B cell (primary cell): ENCODE results near the gene RCN1. TPM values are rescaled to one million over a fixed set of nuclear protein-coding genes. Genes with fewer than 3 reads are reported as not detected.

Experiments used
- ATAC-seq: fragments of 200-7000 bp; cut with Tn5 transposase; one replicate; pipeline ENCODE4 v1.10.0; 2021; ENCODE audit warnings: low read depth, mild to moderate bottlenecking, moderate number of reproducible peaks, moderate library complexity
- CTCF ChIA-PET: fragments of 350-600 bp; sonication (Branson Sonifier 250); formaldehyde crosslinking; loops from one replicate; lab custom pipeline; 2021; ENCODE audit warnings: antibody characterized with exemption, inconsistent platforms; lab: Charles Lee
- POLR2A ChIA-PET: fragments of 350-600 bp; sonication (Branson Sonifier 250); formaldehyde crosslinking; loops from one replicate; lab custom pipeline; 2021; ENCODE audit warnings: antibody characterized with exemption; lab: Charles Lee
- DNase-seq: peaks from one replicate; pipeline ENCODE4 v3.0.0; 2013
- H2AFZ ChIP-seq: 2 replicates; pipeline ENCODE4 v1.6.1; 2012; ENCODE audit warnings: mild to moderate bottlenecking, low read depth, low read length; ENCODE audit not compliant: insufficient read depth, poor library complexity, severe bottlenecking
- H3K27ac ChIP-seq, 2 donors: 1 replicate in 1 of 2; 2 replicates in 1 of 2; pipeline ENCODE4 v1.5.1; 2012 to 2013; ENCODE audit warnings: low read length in 2 of 2, mild to moderate bottlenecking in 2 of 2, moderate library complexity in 1 of 2
- H3K27me3 ChIP-seq, 4 experiments: fragments of 200-600 bp in 1 of 4; sonication (generic) in 1 of 4; replicated peaks in 1 of 4; 1 replicate in 2 of 4; 2 replicates in 2 of 4; pipeline versions ENCODE4 v1.6.1 to v1.7.0; 2013 to 2016; ENCODE audit warnings: low read length in 3 of 4, mild to moderate bottlenecking in 2 of 4, mixed read lengths in 1 of 4, moderate library complexity in 1 of 4; ENCODE audit not compliant: insufficient read depth in 4 of 4, control insufficient read depth in 3 of 4; ENCODE audit errors: control extremely low read depth in 1 of 4
- H3K36me3 ChIP-seq, 2 experiments: replicated peaks in 1 of 2; 1 replicate in 1 of 2; 2 replicates in 1 of 2; pipeline versions ENCODE4 v1.6.1 to v1.7.1; 2013; ENCODE audit warnings: low read length in 1 of 2; ENCODE audit not compliant: insufficient read depth in 2 of 2, control insufficient read depth in 1 of 2; ENCODE audit errors: control extremely low read depth in 1 of 2, extremely low read depth in 1 of 2
- H3K4me1 ChIP-seq, 2 donors: fragments of 200-600 bp in 1 of 2; sonication (generic) in 1 of 2; 1 replicate in 1 of 2; 2 replicates in 1 of 2; pipeline versions ENCODE4 v1.5.1 to v1.6.1; 2013 to 2017; ENCODE audit warnings: low read length in 2 of 2; ENCODE audit not compliant: control insufficient read depth in 2 of 2, insufficient read depth in 2 of 2
- H3K4me2 ChIP-seq: replicated peaks from 2 replicates; pipeline ENCODE3; 2012; ENCODE audit warnings: mild to moderate bottlenecking, low read depth, low read length; ENCODE audit not compliant: poor library complexity, severe bottlenecking
- H3K4me3 ChIP-seq, 5 experiments: fragments of 200-600 bp in 1 of 5; sonication (generic) in 1 of 5; 1 replicate in 3 of 5; 2 replicates in 2 of 5; pipeline versions ENCODE4 v1.5.1 to v1.7.0; 2011 to 2016; ENCODE audit warnings: low read length in 4 of 5, mild to moderate bottlenecking in 4 of 5, low read depth in 2 of 5, control low read depth in 1 of 5, moderate library complexity in 1 of 5; ENCODE audit not compliant: insufficient read depth in 1 of 5; ENCODE audit errors: control extremely low read depth in 1 of 5, extremely low read depth in 1 of 5
- H3K79me2 ChIP-seq: fragments of 200-600 bp; sonication (generic); one replicate; pipeline ENCODE4 v1.6.0; 2016; ENCODE audit warnings: low read length; ENCODE audit not compliant: control insufficient read depth, insufficient read depth
- H3K9ac ChIP-seq: fragments of 200-600 bp; sonication (generic); 2 replicates; pipeline ENCODE4 v1.6.1; 2017; ENCODE audit warnings: mild to moderate bottlenecking, low read length, moderate library complexity
- H3K9me3 ChIP-seq, 3 donors: one replicate each; pipeline versions ENCODE4 v1.6.1 to v1.7.1; 2013; ENCODE audit warnings: low read length in 2 of 3; ENCODE audit not compliant: control insufficient read depth in 2 of 3, insufficient read depth in 1 of 3; ENCODE audit errors: control extremely low read depth in 1 of 3
- H4K20me1 ChIP-seq: 2 replicates; pipeline ENCODE4 v1.6.0; 2012; ENCODE audit warnings: mild to moderate bottlenecking, low read length; ENCODE audit not compliant: insufficient read depth, control insufficient read depth, poor library complexity, severe bottlenecking
- H3K27ac Mint-ChIP-seq: one replicate; pipeline ENCODE4 v1.8.0; 2021; ENCODE audit warnings: mixed read lengths
- H3K27me3 Mint-ChIP-seq: one replicate; pipeline ENCODE4 v1.8.0; 2021; ENCODE audit warnings: mixed read lengths
- H3K4me1 Mint-ChIP-seq: one replicate; pipeline ENCODE4 v1.8.0; 2021; ENCODE audit warnings: mixed read lengths
- H3K4me3 Mint-ChIP-seq: one replicate; pipeline ENCODE4 v1.8.0; 2021; ENCODE audit warnings: mixed read lengths
- H3K9me3 Mint-ChIP-seq: one replicate; pipeline ENCODE4 v1.8.0; 2022; ENCODE audit warnings: mixed read lengths; ENCODE audit not compliant: insufficient read depth
- EZH2 ChIP-seq: IDR thresholded peaks from 2 replicates; pipeline ENCODE4 v1.6.1; 2012; ENCODE audit warnings: borderline replicate concordance, low read depth, mild to moderate bottlenecking, moderate library complexity, low read length; ENCODE audit not compliant: insufficient read depth, poor library complexity, severe bottlenecking
- WGBS: methylation state at CpG from one replicate; pipeline ENCODE4 v1.1.5; 2013; ENCODE audit warnings: missing lambda C conversion rate; ENCODE audit not compliant: insufficient coverage; 5-methylcytosine and 5-hydroxymethylcytosine counted together
- intact Hi-C: fragments of 100-400 bp; cut with micrococcal nuclease; formaldehyde crosslinking; loops from one replicate; pipeline ENCODE4 v1.10.0; 2022
- polyA plus RNA-seq: library from polyadenylated mRNA; depleted of rRNA; stranded (reverse); fragments of >200 nt; gene quantifications from 2 replicates; pipeline ENCODE4 v1.2.3, GENCODE V29; 2012
- total RNA-seq, 2 donors: library from RNA; stranded (reverse); fragments of 120-200 nt in 1 of 2; gene quantifications; 1 replicate in 1 of 2; 2 replicates in 1 of 2; pipeline versions ENCODE4 v1.2.3 to v1.2.4, GENCODE V29; 2013 to 2022
- TF ChIP-seq, protein P1 (sequence below): fragments of 200-600 bp; IDR thresholded peaks from one replicate; pipeline ENCODE4 v1.8.0; 2022; ENCODE audit warnings: antibody characterized with exemption, mild to moderate bottlenecking

The RCN1 gene
- total and polyA plus RNA-seq, 2 donors (not counting 1 experiment from before 2014, with no cell fraction given), result 2.6 to 3.8 TPM

DNA sequence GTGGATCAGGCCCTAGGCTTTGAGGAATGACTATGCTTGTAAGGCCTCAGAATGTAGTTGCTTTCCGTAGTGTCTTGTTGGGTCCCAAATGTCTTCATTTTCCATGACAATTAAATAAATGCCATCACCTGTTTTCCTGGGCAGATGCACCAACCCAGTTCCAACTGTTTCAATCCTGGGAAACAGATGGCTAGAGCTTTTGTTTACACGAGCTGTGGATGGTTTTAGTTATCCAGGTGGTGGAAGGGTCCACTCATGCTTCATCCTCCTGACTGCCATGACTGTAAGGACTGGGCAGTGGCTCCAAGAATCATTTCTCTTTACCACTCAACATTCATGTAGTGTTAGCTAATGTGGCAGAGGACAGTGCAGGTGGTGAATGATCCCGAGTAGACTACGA lies 8.6 kb downstream of the RCN1 start:
- TF ChIP-seq EZH2, result no peak
- TF ChIP-seq, protein P1, sequence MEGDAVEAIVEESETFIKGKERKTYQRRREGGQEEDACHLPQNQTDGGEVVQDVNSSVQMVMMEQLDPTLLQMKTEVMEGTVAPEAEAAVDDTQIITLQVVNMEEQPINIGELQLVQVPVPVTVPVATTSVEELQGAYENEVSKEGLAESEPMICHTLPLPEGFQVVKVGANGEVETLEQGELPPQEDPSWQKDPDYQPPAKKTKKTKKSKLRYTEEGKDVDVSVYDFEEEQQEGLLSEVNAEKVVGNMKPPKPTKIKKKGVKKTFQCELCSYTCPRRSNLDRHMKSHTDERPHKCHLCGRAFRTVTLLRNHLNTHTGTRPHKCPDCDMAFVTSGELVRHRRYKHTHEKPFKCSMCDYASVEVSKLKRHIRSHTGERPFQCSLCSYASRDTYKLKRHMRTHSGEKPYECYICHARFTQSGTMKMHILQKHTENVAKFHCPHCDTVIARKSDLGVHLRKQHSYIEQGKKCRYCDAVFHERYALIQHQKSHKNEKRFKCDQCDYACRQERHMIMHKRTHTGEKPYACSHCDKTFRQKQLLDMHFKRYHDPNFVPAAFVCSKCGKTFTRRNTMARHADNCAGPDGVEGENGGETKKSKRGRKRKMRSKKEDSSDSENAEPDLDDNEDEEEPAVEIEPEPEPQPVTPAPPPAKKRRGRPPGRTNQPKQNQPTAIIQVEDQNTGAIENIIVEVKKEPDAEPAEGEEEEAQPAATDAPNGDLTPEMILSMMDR, result no peak
- intact Hi-C loops, result no loop called here
- Histone ChIP-seq H3K27ac (no peak overlapping the region), H3K4me1 (no peaks in the 10 kb centered on the region), H3K4me2 (no peak overlapping the region), H3K9me3 (no peaks in the 10 kb centered on the region), H3K36me3 (peaks cover 1 to 9% of the 10 kb centered on the region in 2 experiments), H3K79me2 (no peaks in the 10 kb centered on the region), H2AFZ (no peak overlapping the region), H3K27me3 (no peaks in the 10 kb centered on the region), H3K9ac (no peak overlapping the region), H4K20me1 (no peaks in the 10 kb centered on the region), H3K4me3 (no peak overlapping the region)
- no CpG with 5 or more reads among the region's 4 CpGs for WGBS
- ChIA-PET CTCF (no interaction called here), POLR2A (no interaction called here)
- Mint-ChIP-seq H3K27ac (no peak overlapping the region), H3K27me3 (no peaks in the 10 kb centered on the region), H3K4me1 (no peaks in the 10 kb centered on the region), H3K9me3 (no peaks in the 10 kb centered on the region), H3K4me3 (no peak overlapping the region)
- ATAC-seq (no peak), DNase-seq (no peak)

DNA sequence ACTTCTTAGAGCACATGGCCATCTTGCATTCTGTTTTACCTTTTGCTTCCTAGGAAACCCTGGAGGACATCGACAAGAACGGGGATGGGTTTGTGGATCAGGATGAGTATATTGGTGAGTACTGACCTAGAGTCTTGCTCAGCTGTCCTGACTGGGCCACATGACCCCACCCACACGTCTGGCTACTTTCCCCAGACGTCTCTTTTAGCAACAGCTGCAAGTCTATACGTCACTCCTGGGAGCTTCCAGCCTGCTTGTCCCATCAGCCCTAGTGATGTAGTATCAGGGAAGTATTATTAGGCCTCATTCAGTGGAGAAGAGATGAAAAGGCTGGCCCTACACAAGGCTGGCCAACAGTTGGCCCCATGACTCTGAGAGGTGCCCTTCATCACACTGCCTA lies 9.6 kb downstream of the RCN1 start:
- ChIA-PET POLR2A (no interaction called here), CTCF (no interaction called here)
- Histone ChIP-seq H3K27ac (no peak overlapping the region), H4K20me1 (no peaks in the 10 kb centered on the region), H3K9me3 (no peaks in the 10 kb centered on the region), H3K4me2 (no peak overlapping the region), H3K36me3 (peaks cover 1 to 9% of the 10 kb centered on the region in 2 experiments), H3K27me3 (no peaks in the 10 kb centered on the region), H3K4me1 (no peaks in the 10 kb centered on the region), H3K9ac (no peak overlapping the region), H3K4me3 (no peak overlapping the region), H3K79me2 (no peaks in the 10 kb centered on the region), H2AFZ (no peak overlapping the region)
- intact Hi-C loops, result no loop called here
- Mint-ChIP-seq H3K4me1 (peaks cover 3% of the 10 kb centered on the region), H3K4me3 (no peak overlapping the region), H3K9me3 (no peaks in the 10 kb centered on the region), H3K27me3 (no peaks in the 10 kb centered on the region), H3K27ac (no peak overlapping the region)
- ATAC-seq (no peak), DNase-seq (no peak)
- no CpG with 5 or more reads among the region's 5 CpGs for WGBS
- no peak for TF ChIP-seq EZH2
- TF ChIP-seq, protein P1, result no peak
